NCI-H1694 treated with DMSO at 0.1 percent for 48 hours (cell line): ENCODE measurements around the gene OR10H5.
"Not testable (repeated sequence)": the region's sequence is repeated elsewhere in the genome, so short reads cannot be mapped to it uniquely, and the experiment has no call there.

Experiments used
- DNase-seq: peaks from one replicate; lab custom pipeline; 2025; lab: John Stamatoyannopoulos, UW

Gene OR10H5

DNA sequence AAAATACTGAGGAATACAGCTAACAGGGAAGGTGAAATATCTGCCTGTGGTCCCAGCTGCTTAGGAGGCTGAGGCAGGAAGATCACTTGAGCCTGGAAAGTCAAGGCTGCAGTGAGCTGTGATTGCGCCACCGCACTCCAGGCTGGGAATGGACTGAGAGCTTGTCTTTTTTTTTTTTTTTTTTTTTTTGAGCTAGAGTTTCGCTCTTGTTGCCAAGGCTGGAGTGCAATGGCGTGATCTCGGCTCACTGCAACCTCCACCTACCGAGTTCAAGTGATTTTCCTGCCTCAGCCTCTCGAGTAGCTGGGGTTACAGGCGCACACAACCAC lies 56.4 kb downstream of the OR10H5 start:
- DNase-seq: not testable (repeated sequence)

DNA sequence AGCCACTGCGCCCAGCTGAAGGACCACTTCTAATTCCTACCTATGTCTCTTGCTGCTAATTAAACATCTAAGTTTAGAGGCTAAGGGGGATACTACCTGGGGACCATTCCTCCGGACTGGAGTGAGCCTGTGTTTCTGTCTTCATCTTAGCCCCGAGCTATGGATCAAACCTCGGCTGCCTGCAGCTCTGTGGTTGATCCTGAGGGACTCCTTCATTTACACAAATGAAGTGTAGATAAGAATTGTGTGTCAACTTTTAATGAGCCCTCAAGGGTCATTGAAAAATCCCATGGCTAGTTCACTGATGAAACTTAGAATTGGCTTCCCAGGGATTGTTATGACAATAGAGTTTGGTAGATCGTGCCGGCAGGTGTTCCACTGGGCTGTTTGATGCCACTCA lies 59.5 kb downstream of the OR10H5 start:
- no peak for DNase-seq

DNA sequence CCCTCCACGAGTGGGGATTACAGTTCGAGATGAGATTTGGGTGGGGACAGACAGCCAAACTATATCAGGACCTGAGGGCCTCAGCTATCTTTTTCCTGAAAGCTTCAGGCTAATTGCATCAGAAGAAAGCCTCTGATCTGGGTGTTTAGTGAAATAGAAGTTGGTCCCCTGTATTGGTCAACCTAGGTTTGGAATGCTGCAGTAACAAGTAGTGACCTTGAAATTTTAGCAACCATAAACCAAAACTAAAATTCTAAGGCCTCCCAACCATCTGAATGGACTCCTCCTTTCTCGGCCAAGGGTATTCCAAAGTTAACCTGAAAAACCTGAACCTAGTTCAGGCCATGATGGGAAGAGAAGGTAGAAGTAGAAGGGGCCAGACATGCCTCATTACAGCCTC lies 62.9 kb downstream of the OR10H5 start:
- no peak for DNase-seq
